22Rv1 (cell line): ENCODE measurements around the gene EMC9.

Experiments used
- H3K27ac ChIP-seq: fragments of 450-650 bp; 2 replicates; pipeline ENCODE4 v1.5.1; 2017
- ZFX ChIP-seq: fragments of 450-650 bp; IDR thresholded peaks from 2 replicates; pipeline ENCODE4 v1.6.1; 2017; ENCODE audit warnings: antibody characterized with exemption, borderline replicate concordance
- TF ChIP-seq, protein P1 (sequence below): fragments of 450-650 bp; IDR thresholded peaks from 2 replicates; pipeline ENCODE4 v1.5.1; 2017; ENCODE audit warnings: mild to moderate bottlenecking

EMC9 gene

DNA sequence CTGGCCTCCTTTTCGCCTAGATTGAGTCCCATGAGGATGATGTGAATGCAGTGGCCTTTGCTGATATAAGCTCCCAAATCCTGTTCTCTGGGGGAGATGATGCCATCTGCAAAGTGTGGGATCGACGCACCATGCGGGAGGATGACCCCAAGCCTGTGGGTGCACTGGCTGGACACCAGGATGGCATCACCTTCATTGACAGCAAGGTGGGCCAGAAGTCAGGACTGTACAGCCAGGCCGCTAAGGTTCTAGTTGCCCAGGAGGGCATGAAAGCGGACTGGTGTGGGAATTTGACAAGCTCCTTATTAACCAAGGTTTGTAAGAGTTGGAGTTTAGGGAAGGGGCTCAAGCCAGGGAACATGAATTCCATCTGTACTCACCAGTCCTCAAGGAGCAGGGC, 21.7 kb downstream of the EMC9 start:
- no peak overlapping the region for H3K27ac ChIP-seq
- TF ChIP-seq, protein P1, sequence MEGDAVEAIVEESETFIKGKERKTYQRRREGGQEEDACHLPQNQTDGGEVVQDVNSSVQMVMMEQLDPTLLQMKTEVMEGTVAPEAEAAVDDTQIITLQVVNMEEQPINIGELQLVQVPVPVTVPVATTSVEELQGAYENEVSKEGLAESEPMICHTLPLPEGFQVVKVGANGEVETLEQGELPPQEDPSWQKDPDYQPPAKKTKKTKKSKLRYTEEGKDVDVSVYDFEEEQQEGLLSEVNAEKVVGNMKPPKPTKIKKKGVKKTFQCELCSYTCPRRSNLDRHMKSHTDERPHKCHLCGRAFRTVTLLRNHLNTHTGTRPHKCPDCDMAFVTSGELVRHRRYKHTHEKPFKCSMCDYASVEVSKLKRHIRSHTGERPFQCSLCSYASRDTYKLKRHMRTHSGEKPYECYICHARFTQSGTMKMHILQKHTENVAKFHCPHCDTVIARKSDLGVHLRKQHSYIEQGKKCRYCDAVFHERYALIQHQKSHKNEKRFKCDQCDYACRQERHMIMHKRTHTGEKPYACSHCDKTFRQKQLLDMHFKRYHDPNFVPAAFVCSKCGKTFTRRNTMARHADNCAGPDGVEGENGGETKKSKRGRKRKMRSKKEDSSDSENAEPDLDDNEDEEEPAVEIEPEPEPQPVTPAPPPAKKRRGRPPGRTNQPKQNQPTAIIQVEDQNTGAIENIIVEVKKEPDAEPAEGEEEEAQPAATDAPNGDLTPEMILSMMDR, result no peak
- TF ChIP-seq ZFX, result no peak

DNA sequence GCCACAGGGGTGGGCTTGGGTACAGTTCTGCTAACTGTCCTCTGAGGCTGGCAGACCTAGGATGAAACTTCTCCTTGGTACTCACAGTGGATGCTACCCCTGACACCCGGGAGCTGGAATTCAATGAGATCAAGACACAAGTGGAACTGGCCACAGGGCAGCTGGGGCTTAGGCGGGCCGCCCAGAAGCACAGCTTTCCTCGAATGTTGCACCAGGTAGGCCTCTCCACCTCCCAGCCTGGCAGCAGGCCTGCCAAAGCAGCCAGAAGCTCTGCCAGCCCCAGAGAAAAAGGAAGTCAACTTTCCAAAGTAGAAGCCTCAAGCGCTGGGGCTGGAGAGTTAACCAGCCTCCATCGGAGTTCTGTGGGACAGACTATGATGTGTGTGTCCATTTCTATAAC, 24.2 kb downstream of the EMC9 start:
- no peak overlapping the region for H3K27ac ChIP-seq
- no peak for TF ChIP-seq ZFX
- TF ChIP-seq, protein P1, result no peak

DNA sequence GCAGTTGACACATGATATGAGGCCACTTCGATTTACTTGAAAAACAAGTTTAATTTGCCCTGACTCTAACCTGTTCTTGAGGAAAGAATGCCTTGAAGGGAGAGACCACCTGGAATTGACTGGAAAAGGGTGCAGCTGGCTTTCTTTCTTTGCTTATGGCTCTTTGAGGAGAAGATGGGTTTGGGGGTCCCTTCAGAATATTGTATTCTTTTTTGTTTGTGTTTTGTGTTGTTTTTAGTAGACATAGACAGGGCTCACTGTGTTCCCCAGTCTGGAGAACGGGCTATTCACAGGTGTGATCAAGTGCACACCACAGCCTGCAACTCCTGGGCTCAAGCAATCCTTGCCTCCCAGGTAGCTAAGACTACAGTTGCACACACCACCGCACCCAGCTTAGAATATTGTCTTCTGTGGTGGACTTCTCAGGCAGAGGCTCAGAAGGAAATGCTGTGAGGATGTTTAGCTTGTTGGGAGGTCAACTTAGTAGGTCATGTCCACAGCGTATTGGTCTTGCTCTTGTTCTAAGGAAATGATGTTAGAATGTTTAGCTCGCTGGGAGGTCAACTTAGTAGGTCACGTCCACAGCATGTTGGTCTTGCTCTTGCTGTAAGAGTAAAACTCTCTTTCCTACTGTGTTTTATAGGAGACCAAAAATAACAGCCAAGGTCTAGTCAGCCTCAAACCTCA, 25.1 kb downstream of the EMC9 start:
- no peak for TF ChIP-seq ZFX
- TF ChIP-seq, protein P1, result no peak
- peak overlapping the region; percentile 99; the same call in 1 of the 2 replicates for H3K27ac ChIP-seq

GRCh38 chr14:24115422-24116127, 25.8 kb downstream of the EMC9 start:
- TF ChIP-seq, protein P1, result no peak
- TF ChIP-seq ZFX, result no peak
- peak overlapping the region; percentile 99 for H3K27ac ChIP-seq

DNA sequence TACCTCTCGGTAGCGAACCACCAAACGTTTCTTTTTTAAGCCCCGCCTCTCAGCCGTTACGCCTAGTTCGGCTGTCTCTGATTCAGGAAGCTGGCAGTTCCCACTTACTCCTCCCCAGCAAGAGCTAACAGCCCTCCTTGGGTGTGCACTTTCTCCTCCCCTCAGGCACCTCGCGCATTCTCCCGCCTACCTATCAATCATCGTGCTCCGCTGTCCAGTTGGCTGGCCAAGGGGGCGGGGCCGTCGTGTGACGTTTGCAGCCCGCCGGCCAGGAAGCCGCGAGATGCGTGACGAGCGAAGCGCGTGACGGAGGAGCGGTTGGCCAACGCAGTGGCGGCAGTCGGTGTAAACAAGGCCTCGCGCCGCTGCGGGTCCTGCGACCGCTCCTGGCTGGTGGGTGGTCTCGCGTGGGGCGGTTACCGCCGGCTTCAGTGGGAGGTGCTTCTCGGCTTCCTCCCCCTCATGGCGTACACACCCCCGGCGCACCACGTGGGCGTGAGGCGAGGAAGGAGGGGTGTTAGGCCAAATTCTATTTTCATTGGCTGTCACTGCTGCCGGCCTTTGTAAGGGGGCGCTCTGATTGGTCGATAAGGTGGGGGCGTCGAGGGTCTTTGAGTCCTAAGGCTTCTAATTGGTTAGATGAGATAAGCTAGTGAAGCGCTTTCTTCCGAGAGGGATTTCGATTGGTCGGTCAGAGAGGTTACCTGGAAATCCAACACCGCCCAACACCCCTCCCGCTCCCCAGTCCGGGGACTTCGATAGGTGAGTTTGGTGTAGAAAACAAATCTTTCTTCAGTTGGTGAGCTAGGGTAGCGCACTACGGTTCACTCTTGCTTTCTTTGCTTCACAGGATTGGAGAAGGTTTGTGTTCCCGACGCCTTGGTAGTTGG, 26.6 kb downstream of the EMC9 start, which contains the start of the genes DCAF11 and NRL:
DCAF11 (plus strand) TSS at position 246 of the 890 bp plus-strand sequence. CDS start 818 bp downstream, outside the sequence.
NRL (minus strand) TSS at position 418 of the 890 bp plus-strand sequence. CDS start 32,101 bp downstream, outside the sequence.
- TF ChIP-seq, protein P1, result no peak
- TF ChIP-seq ZFX, result no peak

DNA sequence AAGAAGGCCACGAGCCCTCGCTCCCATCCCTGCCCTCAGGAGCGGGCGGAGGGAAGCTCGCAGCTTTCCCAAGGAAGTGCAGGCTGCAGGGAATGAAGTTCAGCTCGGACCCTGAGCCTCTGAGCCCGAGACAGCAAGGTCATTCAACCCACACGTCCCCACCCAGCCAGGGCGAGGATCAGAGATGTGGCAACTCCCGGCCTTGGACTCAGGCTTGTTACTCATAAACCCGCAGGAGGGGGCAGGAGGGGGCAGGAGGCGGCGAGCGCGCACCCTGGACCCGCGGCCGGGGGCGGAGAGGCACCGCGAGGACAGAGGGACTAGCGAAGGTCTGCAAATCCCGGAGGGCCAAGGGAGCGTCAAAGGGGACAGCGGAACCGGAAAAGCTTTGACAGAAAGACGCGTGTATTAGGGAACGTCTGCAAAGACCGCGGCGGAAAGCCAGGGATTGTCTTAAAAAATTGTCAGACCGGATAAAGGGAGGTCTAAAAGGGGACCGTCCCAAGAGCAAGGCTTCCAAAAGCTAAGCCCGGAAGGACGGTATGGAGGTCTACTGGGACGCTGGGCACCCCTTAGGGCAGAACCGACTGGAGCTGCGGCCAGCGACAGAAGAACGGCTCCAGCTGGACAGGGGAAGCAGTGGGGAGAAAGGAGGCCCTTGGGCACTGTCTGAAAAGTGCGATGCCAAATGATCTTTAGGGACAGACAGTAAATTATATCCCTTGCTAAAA, 27.4 kb downstream of the EMC9 start:
- H3K27ac ChIP-seq, result peak overlapping the region; percentile 99
- TF ChIP-seq, protein P1, result no peak
- TF ChIP-seq ZFX, result no peak

More for the DNA sequence above, 26.6 kb downstream of the EMC9 start, which contains the start of the genes DCAF11 and NRL:
- peak within 1 kb of the TSS; percentile 99 for H3K27ac ChIP-seq
